B cell (primary cell): Measurements from ENCODE around the gene CPLX1. TPM values are rescaled to one million over a fixed set of nuclear protein-coding genes. Genes with fewer than 3 reads are reported as not detected.

Source experiments
- ATAC-seq: fragments of 200-7000 bp; cut with Tn5 transposase; one replicate; pipeline ENCODE4 v1.10.0; 2021; ENCODE audit warnings: low read depth, mild to moderate bottlenecking, moderate number of reproducible peaks, moderate library complexity
- CTCF ChIA-PET: fragments of 350-600 bp; sonication (Branson Sonifier 250); formaldehyde crosslinking; loops from one replicate; lab custom pipeline; 2021; ENCODE audit warnings: antibody characterized with exemption, inconsistent platforms; lab: Charles Lee
- POLR2A ChIA-PET: fragments of 350-600 bp; sonication (Branson Sonifier 250); formaldehyde crosslinking; loops from one replicate; lab custom pipeline; 2021; ENCODE audit warnings: antibody characterized with exemption; lab: Charles Lee
- DNase-seq: peaks from one replicate; pipeline ENCODE4 v3.0.0; 2013
- H2AFZ ChIP-seq: 2 replicates; pipeline ENCODE4 v1.6.1; 2012; ENCODE audit warnings: mild to moderate bottlenecking, low read depth, low read length; ENCODE audit not compliant: insufficient read depth, poor library complexity, severe bottlenecking
- H3K27ac ChIP-seq, 2 donors: 1 replicate in 1 of 2; 2 replicates in 1 of 2; pipeline ENCODE4 v1.5.1; 2012 to 2013; ENCODE audit warnings: low read length in 2 of 2, mild to moderate bottlenecking in 2 of 2, moderate library complexity in 1 of 2
- H3K27me3 ChIP-seq, 4 experiments: fragments of 200-600 bp in 1 of 4; sonication (generic) in 1 of 4; replicated peaks in 1 of 4; 1 replicate in 2 of 4; 2 replicates in 2 of 4; pipeline versions ENCODE4 v1.6.1 to v1.7.0; 2013 to 2016; ENCODE audit warnings: low read length in 3 of 4, mild to moderate bottlenecking in 2 of 4, mixed read lengths in 1 of 4, moderate library complexity in 1 of 4; ENCODE audit not compliant: insufficient read depth in 4 of 4, control insufficient read depth in 3 of 4; ENCODE audit errors: control extremely low read depth in 1 of 4
- H3K36me3 ChIP-seq, 2 experiments: replicated peaks in 1 of 2; 1 replicate in 1 of 2; 2 replicates in 1 of 2; pipeline versions ENCODE4 v1.6.1 to v1.7.1; 2013; ENCODE audit warnings: low read length in 1 of 2; ENCODE audit not compliant: insufficient read depth in 2 of 2, control insufficient read depth in 1 of 2; ENCODE audit errors: control extremely low read depth in 1 of 2, extremely low read depth in 1 of 2
- H3K4me1 ChIP-seq, 2 donors: fragments of 200-600 bp in 1 of 2; sonication (generic) in 1 of 2; 1 replicate in 1 of 2; 2 replicates in 1 of 2; pipeline versions ENCODE4 v1.5.1 to v1.6.1; 2013 to 2017; ENCODE audit warnings: low read length in 2 of 2; ENCODE audit not compliant: control insufficient read depth in 2 of 2, insufficient read depth in 2 of 2
- H3K4me2 ChIP-seq: replicated peaks from 2 replicates; pipeline ENCODE3; 2012; ENCODE audit warnings: mild to moderate bottlenecking, low read depth, low read length; ENCODE audit not compliant: poor library complexity, severe bottlenecking
- H3K4me3 ChIP-seq, 5 experiments: fragments of 200-600 bp in 1 of 5; sonication (generic) in 1 of 5; 1 replicate in 3 of 5; 2 replicates in 2 of 5; pipeline versions ENCODE4 v1.5.1 to v1.7.0; 2011 to 2016; ENCODE audit warnings: low read length in 4 of 5, mild to moderate bottlenecking in 4 of 5, low read depth in 2 of 5, control low read depth in 1 of 5, moderate library complexity in 1 of 5; ENCODE audit not compliant: insufficient read depth in 1 of 5; ENCODE audit errors: control extremely low read depth in 1 of 5, extremely low read depth in 1 of 5
- H3K79me2 ChIP-seq: fragments of 200-600 bp; sonication (generic); one replicate; pipeline ENCODE4 v1.6.0; 2016; ENCODE audit warnings: low read length; ENCODE audit not compliant: control insufficient read depth, insufficient read depth
- H3K9ac ChIP-seq: fragments of 200-600 bp; sonication (generic); 2 replicates; pipeline ENCODE4 v1.6.1; 2017; ENCODE audit warnings: mild to moderate bottlenecking, low read length, moderate library complexity
- H3K9me3 ChIP-seq, 3 donors: one replicate each; pipeline versions ENCODE4 v1.6.1 to v1.7.1; 2013; ENCODE audit warnings: low read length in 2 of 3; ENCODE audit not compliant: control insufficient read depth in 2 of 3, insufficient read depth in 1 of 3; ENCODE audit errors: control extremely low read depth in 1 of 3
- H4K20me1 ChIP-seq: 2 replicates; pipeline ENCODE4 v1.6.0; 2012; ENCODE audit warnings: mild to moderate bottlenecking, low read length; ENCODE audit not compliant: insufficient read depth, control insufficient read depth, poor library complexity, severe bottlenecking
- H3K27ac Mint-ChIP-seq: one replicate; pipeline ENCODE4 v1.8.0; 2021; ENCODE audit warnings: mixed read lengths
- H3K27me3 Mint-ChIP-seq: one replicate; pipeline ENCODE4 v1.8.0; 2021; ENCODE audit warnings: mixed read lengths
- H3K4me1 Mint-ChIP-seq: one replicate; pipeline ENCODE4 v1.8.0; 2021; ENCODE audit warnings: mixed read lengths
- H3K4me3 Mint-ChIP-seq: one replicate; pipeline ENCODE4 v1.8.0; 2021; ENCODE audit warnings: mixed read lengths
- H3K9me3 Mint-ChIP-seq: one replicate; pipeline ENCODE4 v1.8.0; 2022; ENCODE audit warnings: mixed read lengths; ENCODE audit not compliant: insufficient read depth
- EZH2 ChIP-seq: IDR thresholded peaks from 2 replicates; pipeline ENCODE4 v1.6.1; 2012; ENCODE audit warnings: borderline replicate concordance, low read depth, mild to moderate bottlenecking, moderate library complexity, low read length; ENCODE audit not compliant: insufficient read depth, poor library complexity, severe bottlenecking
- WGBS: methylation state at CpG from one replicate; pipeline ENCODE4 v1.1.5; 2013; ENCODE audit warnings: missing lambda C conversion rate; ENCODE audit not compliant: insufficient coverage; 5-methylcytosine and 5-hydroxymethylcytosine counted together
- intact Hi-C: fragments of 100-400 bp; cut with micrococcal nuclease; formaldehyde crosslinking; loops from one replicate; pipeline ENCODE4 v1.10.0; 2022
- polyA plus RNA-seq: library from polyadenylated mRNA; depleted of rRNA; stranded (reverse); fragments of >200 nt; gene quantifications from 2 replicates; pipeline ENCODE4 v1.2.3, GENCODE V29; 2012
- total RNA-seq, 2 donors: library from RNA; stranded (reverse); fragments of 120-200 nt in 1 of 2; gene quantifications; 1 replicate in 1 of 2; 2 replicates in 1 of 2; pipeline versions ENCODE4 v1.2.3 to v1.2.4, GENCODE V29; 2013 to 2022
- TF ChIP-seq, protein P1 (sequence below): fragments of 200-600 bp; IDR thresholded peaks from one replicate; pipeline ENCODE4 v1.8.0; 2022; ENCODE audit warnings: antibody characterized with exemption, mild to moderate bottlenecking

CPLX1 gene
- total and polyA plus RNA-seq, 2 donors (not counting 1 experiment from before 2014, with no cell fraction given) = not detected

DNA sequence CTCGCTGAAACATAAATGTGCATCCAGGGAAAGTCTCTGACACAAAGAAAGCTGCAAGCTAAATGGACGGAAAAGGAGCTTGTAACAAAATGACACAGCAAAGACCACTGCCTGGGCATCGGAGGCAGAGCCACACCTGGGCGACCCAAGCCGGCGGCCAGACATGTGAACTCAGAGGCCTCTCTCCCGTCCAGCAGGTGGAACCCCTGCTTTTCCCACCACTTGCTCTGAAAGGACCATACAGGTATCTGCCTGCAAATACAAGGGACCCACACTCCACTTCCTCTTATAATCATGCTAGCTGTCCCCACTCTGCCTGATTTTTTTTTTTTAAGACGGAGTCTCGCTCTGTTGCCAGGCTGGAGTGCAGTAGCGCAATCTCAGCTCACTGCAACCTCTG is 12.0 kb downstream of the CPLX1 start:
- Mint-ChIP-seq H3K9me3 (no peaks in the 10 kb centered on the region), H3K4me3 (no peak overlapping the region), H3K27ac (no peak overlapping the region), H3K4me1 (no peaks in the 10 kb centered on the region), H3K27me3 (peaks cover 51% of the 10 kb centered on the region)
- CTCF ChIA-PET = no interaction called here
- Histone ChIP-seq H3K79me2 (no peaks in the 10 kb centered on the region), H3K4me1 (no peaks in the 10 kb centered on the region), H3K9me3 (peaks cover 0 to 2% (median 0%) of the 10 kb centered on the region in 3 donors), H4K20me1 (no peaks in the 10 kb centered on the region), H3K27ac (no peak overlapping the region), H3K9ac (no peak overlapping the region), H2AFZ (no peak overlapping the region), H3K4me3 (no peak overlapping the region), H3K4me2 (no peak overlapping the region), H3K36me3 (no peaks in the 10 kb centered on the region), H3K27me3 (peaks cover 0 to 25% (median 3%) of the 10 kb centered on the region in 4 experiments)
- POLR2A ChIA-PET = no interaction called here
- TF ChIP-seq, protein P1, sequence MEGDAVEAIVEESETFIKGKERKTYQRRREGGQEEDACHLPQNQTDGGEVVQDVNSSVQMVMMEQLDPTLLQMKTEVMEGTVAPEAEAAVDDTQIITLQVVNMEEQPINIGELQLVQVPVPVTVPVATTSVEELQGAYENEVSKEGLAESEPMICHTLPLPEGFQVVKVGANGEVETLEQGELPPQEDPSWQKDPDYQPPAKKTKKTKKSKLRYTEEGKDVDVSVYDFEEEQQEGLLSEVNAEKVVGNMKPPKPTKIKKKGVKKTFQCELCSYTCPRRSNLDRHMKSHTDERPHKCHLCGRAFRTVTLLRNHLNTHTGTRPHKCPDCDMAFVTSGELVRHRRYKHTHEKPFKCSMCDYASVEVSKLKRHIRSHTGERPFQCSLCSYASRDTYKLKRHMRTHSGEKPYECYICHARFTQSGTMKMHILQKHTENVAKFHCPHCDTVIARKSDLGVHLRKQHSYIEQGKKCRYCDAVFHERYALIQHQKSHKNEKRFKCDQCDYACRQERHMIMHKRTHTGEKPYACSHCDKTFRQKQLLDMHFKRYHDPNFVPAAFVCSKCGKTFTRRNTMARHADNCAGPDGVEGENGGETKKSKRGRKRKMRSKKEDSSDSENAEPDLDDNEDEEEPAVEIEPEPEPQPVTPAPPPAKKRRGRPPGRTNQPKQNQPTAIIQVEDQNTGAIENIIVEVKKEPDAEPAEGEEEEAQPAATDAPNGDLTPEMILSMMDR = no peak
- no peak for TF ChIP-seq EZH2
- no peak for DNase-seq
- 49% methylated on average over 10 of the region's 10 CpGs for WGBS
- intact Hi-C loops = no loop called here
- ATAC-seq = peak; percentile 31

DNA sequence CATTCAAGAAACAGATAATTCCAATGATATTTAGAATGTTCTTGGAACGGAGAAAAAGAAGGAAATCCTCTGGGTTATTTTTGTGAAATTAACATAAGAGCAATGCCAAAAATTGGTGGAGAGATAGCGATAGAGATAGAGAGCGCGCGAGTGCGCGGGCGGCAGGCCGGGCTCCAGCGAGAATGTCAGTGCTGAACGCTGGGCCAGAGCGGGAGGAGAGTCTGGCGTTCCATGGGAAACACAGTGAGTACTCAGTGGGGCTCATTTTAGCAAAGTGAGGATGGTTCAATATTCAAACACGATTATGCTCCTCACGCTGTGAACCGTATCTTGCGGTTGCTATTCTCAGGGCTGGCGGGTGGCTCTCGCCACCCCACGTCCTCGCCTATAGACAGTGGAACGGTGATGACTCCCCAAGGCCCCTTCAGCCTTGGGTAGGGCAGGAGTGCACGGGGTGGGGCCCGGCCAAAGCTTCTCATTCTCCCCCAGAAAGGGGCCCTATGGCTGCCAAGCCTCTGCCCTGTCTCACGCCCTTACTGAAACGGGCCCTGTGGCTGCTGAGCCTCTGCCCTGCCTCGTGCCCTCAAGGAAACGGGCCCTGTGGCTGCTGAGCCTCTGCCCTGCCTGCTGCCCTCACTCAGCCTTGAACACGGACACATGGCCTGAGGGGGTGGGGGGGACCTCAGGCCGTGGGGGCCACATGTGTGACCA is 16.9 kb downstream of the CPLX1 start:
- no peaks in the 10 kb centered on the region for H4K20me1 ChIP-seq
- ChIA-PET CTCF (no interaction called here), POLR2A (no interaction called here)
- H2AFZ ChIP-seq = no peak overlapping the region
- H3K27me3 Mint-ChIP-seq = peaks cover 36% of the 10 kb centered on the region
- DNase-seq = no peak
- H3K4me1 ChIP-seq = no peaks in the 10 kb centered on the region
- H3K9ac ChIP-seq = no peak overlapping the region
- TF ChIP-seq, protein P1 = no peak
- TF ChIP-seq EZH2 = no peak
- H3K79me2 ChIP-seq = no peaks in the 10 kb centered on the region
- H3K4me3 Mint-ChIP-seq = no peak overlapping the region
- ATAC-seq = no peak
- H3K9me3 ChIP-seq = peaks cover 0 to 9% (median 0%) of the 10 kb centered on the region in 3 donors
- WGBS = 89% methylated on average over 30 of the region's 30 CpGs
- intact Hi-C loops = no loop called here
- H3K27ac Mint-ChIP-seq = no peak overlapping the region
- no peaks in the 10 kb centered on the region for H3K36me3 ChIP-seq
- no peaks in the 10 kb centered on the region for H3K4me1 Mint-ChIP-seq
- no peak overlapping the region for H3K4me2 ChIP-seq
- peaks cover 2% of the 10 kb centered on the region for H3K9me3 Mint-ChIP-seq
- H3K27me3 ChIP-seq = peaks cover 0 to 13% (median 0%) of the 10 kb centered on the region in 4 experiments
- no peak overlapping the region for H3K27ac ChIP-seq
- H3K4me3 ChIP-seq = no peak overlapping the region
